Epithelial cell of alveolus of lung (primary cell): ENCODE results near the gene P2RY10. TPM values are rescaled to one million over a fixed set of nuclear protein-coding genes. Genes with fewer than 3 reads are reported as not detected.

Experiments
- total RNA-seq: library from RNA; depleted of rRNA; stranded (reverse); fragments of >200 nt; gene quantifications from 2 replicates; pipeline ENCODE4 v1.2.1, GENCODE V29; 2015

The P2RY10 gene
- total RNA-seq = not detected in 2 replicates

GRCh38 chrX:78945186-78945912 is at the start of gene P2RY10:
TSS of gene P2RY10 (plus strand) at chrX:78945391. CDS start at chrX:78960521, 15,130 bp downstream.

Other genes starting within 250 kb of the P2RY10 start
- gene LPAR4, start 197.7 kb upstream of the P2RY10 start, total RNA-seq = under 0.01 TPM in 1 of 2 replicates, not detected in the other
- not detected in 2 replicates for gene GPR174, start 199.3 kb downstream of the P2RY10 start, total RNA-seq